ENCODE measurements around the gene NFATC3. TPM values are rescaled to one million over a fixed set of nuclear protein-coding genes. Genes with fewer than 3 reads are reported as not detected.

Gene NFATC3
- total and polyA plus RNA-seq, 2 of the 8 experiments (the other 6 are each of a cell fraction or from before 2014, with no cell fraction given): 17.6 to 34.5 TPM

GRCh38 chr16:68085259-68086071, at the start of gene NFATC3 (continued):
- TF ChIP-seq SIN3A (conservative IDR thresholded peaks at IDR 0.05 in 1 of 2, IDR thresholded peaks at IDR 0.05 in 1 of 2; ENCODE audit: low read depth in 1 of 2, low read length in 2 of 2) (peak in 1 of 2 experiments; percentile 35; a peak in 1 of 4 replicates), POLR2A (IDR thresholded peaks at IDR 0.05; ENCODE audit: control extremely low read depth in 1 of 2, low read depth in 2 of 2, low read length in 2 of 2) (peak in 1 of 2 experiments; percentile 44; a peak in 1 of 3 replicates), RNF2 (IDR thresholded peaks at IDR 0.05; ENCODE audit: borderline replicate concordance, low read depth, low read length, missing control alignments, poor library complexity, severe bottlenecking) (no peak), NANOG (IDR thresholded peaks at IDR 0.05; ENCODE audit: insufficient read depth, low read depth, low read length, poor library complexity, severe bottlenecking) (no peak), RBBP5 (IDR thresholded peaks at IDR 0.05; ENCODE audit: borderline replicate concordance, low read depth, low read length) (peak; percentile 88), RAD21 (IDR thresholded peaks at IDR 0.05 in 1 of 2, conservative IDR thresholded peaks at IDR 0.05 in 1 of 2; ENCODE audit: low read depth in 2 of 2, low read length in 2 of 2) (no peak), KDM4A (IDR thresholded peaks at IDR 0.05; ENCODE audit: low read depth, low read length, severe bottlenecking) (peak; percentile 85), TAF7 (optimal IDR thresholded peaks at IDR 0.05; ENCODE audit: borderline replicate concordance, low read depth, low read length) (peak; percentile 46), TAF1 (IDR thresholded peaks at IDR 0.05; ENCODE audit: low read depth, low read length) (peak; percentile 68), BRCA1 (IDR thresholded peaks at IDR 0.05; ENCODE audit: low read depth, low read length) (peak; percentile 84), CREB1 (IDR thresholded peaks at IDR 0.05) (0 out of 2 replicates have a peak, but pooled peaks have one; percentile 8)

Measured in H1 (cell line).